Colonic mucosa (tissue), 4 donors: ENCODE data around the gene ZNF212. TPM values are rescaled to one million over a fixed set of nuclear protein-coding genes. Genes with fewer than 3 reads are reported as not detected.
A peak's percentile ranks its signal among the peaks of the same experiment; 100 is the strongest.

Source experiments
- DNase-seq: peaks from one replicate; pipeline ENCODE4 v3.0.0-alpha.2; 2020
- H3K27ac ChIP-seq: fragments of 200-600 bp; one replicate; pipeline ENCODE4 v1.8.0; 2021
- H3K27me3 ChIP-seq: fragments of 200-600 bp; one replicate; pipeline ENCODE4 v1.8.0; 2021
- H3K36me3 ChIP-seq: fragments of 200-600 bp; one replicate; pipeline ENCODE4 v1.8.0; 2021
- H3K4me1 ChIP-seq: fragments of 200-600 bp; one replicate; pipeline ENCODE4 v1.8.0; 2021; ENCODE audit warnings: mild to moderate bottlenecking
- H3K4me3 ChIP-seq: fragments of 200-600 bp; one replicate; pipeline ENCODE4 v1.8.0; 2021
- H3K9ac ChIP-seq, 2 donors: one replicate each; pipeline ENCODE4 v1.7.0; 2013; ENCODE audit warnings: control low read depth in 2 of 2, low read depth in 2 of 2, low read length in 2 of 2
- H3K9me3 ChIP-seq: fragments of 200-600 bp; one replicate; pipeline ENCODE4 v1.8.0; 2021
- CTCF ChIP-seq: fragments of 200-600 bp; IDR thresholded peaks from one replicate; pipeline ENCODE4 v1.8.0; 2022; ENCODE audit warnings: antibody characterized with exemption, mild to moderate bottlenecking
- intact Hi-C: fragments of 100-400 bp; cut with DNase I; formaldehyde crosslinking; loops from one replicate; pipeline ENCODE4 v1.14.1; 2022
- total RNA-seq, 2 donors: library from RNA; stranded (reverse); fragmentation: NEBNext Ultra II Directional in 1 of 2; extraction: Animal tissue kit (Norgen Biotek cat#: 25700) in 1 of 2; gene quantifications; one replicate each; pipeline ENCODE4 v1.2.1, GENCODE V29; 2021
- donor health status: healthy.
- donor health status: DM: no; HTN: no; CAD: no.
- donor health status: DM: no; HTN: no; CAD: no.

The ZNF212 gene
- 10 to 100 TPM in 1 of 2 donors, 1 to 10 TPM in 1; 9.8 to 10.4 TPM for total RNA-seq

- TF ChIP-seq CTCF = peak; percentile 80
- DNase-seq = peak; percentile 95
- H3K4me3 ChIP-seq = peak within 1 kb of the TSS; percentile 96
- intact Hi-C loops = loop anchor here (5.0 kb wide), 1 partner anchor 42 kb away; the partner anchor contains the start of gene ZNF282
- H3K27ac ChIP-seq = peak within 1 kb of the TSS; percentile 51
- H3K9ac ChIP-seq = peak within 1 kb of the TSS; percentile 75 to 80
- H3K27me3 ChIP-seq = no peaks in the 10 kb centered on the region
- peaks cover 7% of the 10 kb centered on the region for H3K4me1 ChIP-seq
- no peaks in the 10 kb centered on the region for H3K36me3 ChIP-seq
- no peaks in the 10 kb centered on the region for H3K9me3 ChIP-seq
Observed at GRCh38 chr7:149239345-149240143, at the start of gene ZNF212. Gene ZNF212, plus strand, starts transcription at chr7:149239651. Its CDS starts 128 bp downstream, at chr7:149239779.

DNA sequence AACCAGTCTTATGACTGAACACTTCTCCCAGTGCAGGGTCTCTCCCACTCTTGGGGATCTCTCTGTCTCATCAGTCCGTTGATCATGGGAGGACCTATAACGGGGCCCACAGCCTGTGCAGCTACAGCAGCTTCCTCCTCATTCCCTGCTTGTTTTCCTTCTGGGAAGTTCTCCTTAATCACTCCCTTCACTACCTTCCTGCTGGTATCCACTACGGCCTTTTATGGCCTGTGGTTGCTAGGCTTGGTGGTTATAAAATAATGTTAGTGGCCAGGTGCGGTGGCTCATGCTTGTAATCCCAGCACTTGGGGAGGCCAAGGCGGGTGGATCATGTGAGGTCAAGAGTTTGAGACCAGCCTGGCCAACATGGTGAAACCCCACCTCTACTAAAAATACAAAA lies 47.6 kb upstream of the ZNF212 start:
- no peak for TF ChIP-seq CTCF
- peaks cover 4% of the 10 kb centered on the region for H3K4me1 ChIP-seq
- H3K9me3 ChIP-seq = no peaks in the 10 kb centered on the region
- H3K9ac ChIP-seq = peak overlapping the region; percentile 35 to 57
- H3K27ac ChIP-seq = peak overlapping the region; percentile 60
- H3K4me3 ChIP-seq = no peak overlapping the region
- H3K27me3 ChIP-seq = no peaks in the 10 kb centered on the region
- peak; percentile 78 for DNase-seq
- intact Hi-C loops = no loop called here
- H3K36me3 ChIP-seq = no peaks in the 10 kb centered on the region

GRCh38 chr7:149194799-149195179 lies 44.7 kb upstream of the ZNF212 start:
- intact Hi-C loops = loop anchor here (5.0 kb wide), 1 partner anchor 48 kb away; no protein-coding TSS in a partner anchor
- peaks cover 7% of the 10 kb centered on the region for H3K4me1 ChIP-seq
- peak overlapping the region; percentile 73 to 85 for H3K9ac ChIP-seq
- peaks cover 12% of the 10 kb centered on the region for H3K36me3 ChIP-seq
- H3K27ac ChIP-seq = peak overlapping the region; percentile 97
- TF ChIP-seq CTCF = no peak
- peak overlapping the region; percentile 73 for H3K4me3 ChIP-seq
- DNase-seq = no peak
- no peaks in the 10 kb centered on the region for H3K9me3 ChIP-seq
- no peaks in the 10 kb centered on the region for H3K27me3 ChIP-seq

- H3K27me3 ChIP-seq = no peaks in the 10 kb centered on the region
- peak within 1 kb of the TSS; percentile 97 for H3K27ac ChIP-seq
- no peaks in the 10 kb centered on the region for H3K9me3 ChIP-seq
- peak within 1 kb of the TSS; percentile 73 to 85 for H3K9ac ChIP-seq
- intact Hi-C loops = loop anchor here (5.0 kb wide), 1 partner anchor 47 kb away; no protein-coding TSS in a partner anchor
- H3K36me3 ChIP-seq = peaks cover 12% of the 10 kb centered on the region
- peak; percentile 92 for DNase-seq
- H3K4me3 ChIP-seq = peak within 1 kb of the TSS; percentile 73
- H3K4me1 ChIP-seq = peaks cover 7% of the 10 kb centered on the region
- TF ChIP-seq CTCF = peak; percentile 58
Observed at GRCh38 chr7:149195180-149196150, 44.0 kb upstream of the ZNF212 start, which contains the start of gene ZNF282. Gene ZNF282, plus strand, starts transcription at chr7:149195546. Its CDS starts 44 bp downstream, at chr7:149195590.

- intact Hi-C loops = loop anchor here (5.0 kb wide), 1 partner anchor 46 kb away; no protein-coding TSS in a partner anchor
Observed at GRCh38 chr7:149196151-149196704, 43.2 kb upstream of the ZNF212 start.

More at GRCh38 chr7:149196151-149196704, 43.2 kb upstream of the ZNF212 start:
- Histone ChIP-seq H3K9ac (peak overlapping the region; percentile 65 to 85), H3K36me3 (peaks cover 12% of the 10 kb centered on the region), H3K27me3 (no peaks in the 10 kb centered on the region), H3K27ac (peak overlapping the region; percentile 97), H3K9me3 (no peaks in the 10 kb centered on the region), H3K4me1 (peaks cover 7% of the 10 kb centered on the region), H3K4me3 (peak overlapping the region; percentile 73)
- no peak for TF ChIP-seq CTCF
- DNase-seq = peak; percentile 25
